Dendritic cell treated with granulocyte-macrophage colony-stimulating factor and Interleukin-4, amounts not matched to agents 40 ng/mL and 50 ng/mL, for 4 days (primary cell): ENCODE results near the gene GDF3.
"Not testable (repeated sequence)": the region's sequence is repeated elsewhere in the genome, so short reads cannot be mapped to it uniquely, and the experiment has no call there.

ENCODE experiments used
- H3K27ac Mint-ChIP-seq: one replicate; pipeline ENCODE4 v1.8.0; 2022; ENCODE audit warnings: mild to moderate bottlenecking, mixed read lengths
- H3K27me3 Mint-ChIP-seq: one replicate; pipeline ENCODE4 v1.8.0; 2022; ENCODE audit warnings: mild to moderate bottlenecking, mixed read lengths
- H3K36me3 Mint-ChIP-seq: one replicate; pipeline ENCODE4 v1.8.0; 2022; ENCODE audit warnings: low read depth, mixed read lengths
- H3K4me1 Mint-ChIP-seq: one replicate; pipeline ENCODE4 v1.8.0; 2022; ENCODE audit warnings: low read depth, mixed read lengths
- H3K4me3 Mint-ChIP-seq: one replicate; pipeline ENCODE4 v1.8.0; 2022; ENCODE audit warnings: mild to moderate bottlenecking, moderate library complexity, mixed read lengths
- H3K9me3 Mint-ChIP-seq: one replicate; pipeline ENCODE4 v1.8.0; 2022; ENCODE audit warnings: mixed read lengths
- intact Hi-C: fragments of 100-400 bp; cut with micrococcal nuclease; formaldehyde crosslinking; loops from one replicate; pipeline ENCODE4 v1.15.0; 2022

Gene GDF3

GRCh38 chr12:7695566-7696197, at the start of gene GDF3:
Gene GDF3, minus strand, starts transcription at chr12:7695775. Its CDS starts 47 bp downstream, at chr12:7695728.
- Mint-ChIP-seq H3K9me3 (no peaks in the 10 kb centered on the region), H3K4me1 (peaks cover 22% of the 10 kb centered on the region), H3K36me3 (no peaks in the 10 kb centered on the region), H3K27ac (peak within 1 kb of the TSS; percentile 55), H3K27me3 (peaks cover 14% of the 10 kb centered on the region), H3K4me3 (peak within 1 kb of the TSS; percentile 56)
- intact Hi-C loops = no loop called here

GRCh38 chr12:7732993-7733392, 37.4 kb upstream of the GDF3 start:
- Mint-ChIP-seq H3K27me3 (peaks cover 3% of the 10 kb centered on the region), H3K36me3 (no peaks in the 10 kb centered on the region), H3K9me3 (no peaks in the 10 kb centered on the region), H3K27ac (no peak overlapping the region), H3K4me3 (no peak overlapping the region), H3K4me1 (peaks cover 7% of the 10 kb centered on the region)
- intact Hi-C loops = no loop called here

- intact Hi-C loops = no loop called here
- Mint-ChIP-seq H3K27ac (no peak overlapping the region), H3K36me3 (no peaks in the 10 kb centered on the region), H3K4me3 (no peak overlapping the region), H3K27me3 (peaks cover 3% of the 10 kb centered on the region), H3K4me1 (peaks cover 7% of the 10 kb centered on the region), H3K9me3 (no peaks in the 10 kb centered on the region)
Observed at GRCh38 chr12:7731486-7731885, 35.9 kb upstream of the GDF3 start.

GRCh38 chr12:7730984-7731383, 35.4 kb upstream of the GDF3 start:
- H3K4me3 Mint-ChIP-seq, H3K9me3 Mint-ChIP-seq, intact Hi-C loops, H3K4me1 Mint-ChIP-seq, H3K27me3 Mint-ChIP-seq, H3K36me3 Mint-ChIP-seq, H3K27ac Mint-ChIP-seq: not testable (repeated sequence)

- Mint-ChIP-seq H3K27me3 (peaks cover 3% of the 10 kb centered on the region), H3K4me1 (peaks cover 7% of the 10 kb centered on the region), H3K9me3 (no peaks in the 10 kb centered on the region), H3K36me3 (no peaks in the 10 kb centered on the region), H3K4me3 (no peak overlapping the region), H3K27ac (peak overlapping the region; percentile 67)
- intact Hi-C loops = no loop called here
Observed at GRCh38 chr12:7729746-7730145, 34.2 kb upstream of the GDF3 start.

- no peaks in the 10 kb centered on the region for H3K27me3 Mint-ChIP-seq
- H3K36me3 Mint-ChIP-seq = no peaks in the 10 kb centered on the region
- no peak overlapping the region for H3K27ac Mint-ChIP-seq
- intact Hi-C loops = no loop called here
- no peak overlapping the region for H3K4me3 Mint-ChIP-seq
- H3K9me3 Mint-ChIP-seq = no peaks in the 10 kb centered on the region
- H3K4me1 Mint-ChIP-seq = peaks cover 8% of the 10 kb centered on the region
Observed at GRCh38 chr12:7723926-7724325, 28.4 kb upstream of the GDF3 start.

- intact Hi-C loops = no loop called here
- no peaks in the 10 kb centered on the region for H3K36me3 Mint-ChIP-seq
- H3K27ac Mint-ChIP-seq = no peak overlapping the region
- H3K9me3 Mint-ChIP-seq = no peaks in the 10 kb centered on the region
- H3K27me3 Mint-ChIP-seq = no peaks in the 10 kb centered on the region
- peaks cover 18% of the 10 kb centered on the region for H3K4me1 Mint-ChIP-seq
- no peak overlapping the region for H3K4me3 Mint-ChIP-seq
Observed at GRCh38 chr12:7719946-7720730, 24.6 kb upstream of the GDF3 start.

- intact Hi-C loops = loop anchor here (2.0 kb wide), 1 partner anchor 90 kb away; no protein-coding TSS in a partner anchor
Observed at GRCh38 chr12:7716381-7716780, 20.8 kb upstream of the GDF3 start.

GRCh38 chr12:7712841-7713442, 17.4 kb upstream of the GDF3 start:
- H3K4me3 Mint-ChIP-seq = no peak overlapping the region
- intact Hi-C loops = no loop called here
- H3K9me3 Mint-ChIP-seq = no peaks in the 10 kb centered on the region
- no peaks in the 10 kb centered on the region for H3K4me1 Mint-ChIP-seq
- H3K27ac Mint-ChIP-seq = no peak overlapping the region
- no peaks in the 10 kb centered on the region for H3K27me3 Mint-ChIP-seq
- no peaks in the 10 kb centered on the region for H3K36me3 Mint-ChIP-seq

More at GRCh38 chr12:7716381-7716780, 20.8 kb upstream of the GDF3 start:
- no peak overlapping the region for H3K27ac Mint-ChIP-seq
- H3K27me3 Mint-ChIP-seq = no peaks in the 10 kb centered on the region
- no peaks in the 10 kb centered on the region for H3K9me3 Mint-ChIP-seq
- no peak overlapping the region for H3K4me3 Mint-ChIP-seq
- peaks cover 18% of the 10 kb centered on the region for H3K4me1 Mint-ChIP-seq
- H3K36me3 Mint-ChIP-seq = no peaks in the 10 kb centered on the region

GRCh38 chr12:7711133-7711532, 15.6 kb upstream of the GDF3 start, which contains the start of gene DPPA3:
Gene DPPA3, plus strand, starts transcription at chr12:7711433. Its CDS starts 138 bp downstream, at chr12:7711571.
- Mint-ChIP-seq H3K4me3 (no peak within 1 kb of the TSS), H3K9me3 (no peaks in the 10 kb centered on the region), H3K36me3 (no peaks in the 10 kb centered on the region), H3K27me3 (no peaks in the 10 kb centered on the region), H3K4me1 (no peaks in the 10 kb centered on the region), H3K27ac (no peak within 1 kb of the TSS)
- intact Hi-C loops = no loop called here

- no peak overlapping the region for H3K4me3 Mint-ChIP-seq
- H3K36me3 Mint-ChIP-seq = no peaks in the 10 kb centered on the region
- H3K4me1 Mint-ChIP-seq = no peaks in the 10 kb centered on the region
- H3K9me3 Mint-ChIP-seq = no peaks in the 10 kb centered on the region
- intact Hi-C loops = no loop called here
- no peak overlapping the region for H3K27ac Mint-ChIP-seq
- peaks cover 3% of the 10 kb centered on the region for H3K27me3 Mint-ChIP-seq
Observed at GRCh38 chr12:7709969-7710675, 14.5 kb upstream of the GDF3 start.

- no peaks in the 10 kb centered on the region for H3K9me3 Mint-ChIP-seq
- no peak overlapping the region for H3K27ac Mint-ChIP-seq
- peaks cover 4% of the 10 kb centered on the region for H3K27me3 Mint-ChIP-seq
- no peaks in the 10 kb centered on the region for H3K4me1 Mint-ChIP-seq
- no peaks in the 10 kb centered on the region for H3K36me3 Mint-ChIP-seq
- no peak overlapping the region for H3K4me3 Mint-ChIP-seq
- intact Hi-C loops = no loop called here
Observed at GRCh38 chr12:7705846-7706245, 10.3 kb upstream of the GDF3 start.

- Mint-ChIP-seq H3K4me1 (peaks cover 22% of the 10 kb centered on the region), H3K36me3 (no peaks in the 10 kb centered on the region), H3K27ac (peak overlapping the region; percentile 55), H3K9me3 (no peaks in the 10 kb centered on the region), H3K4me3 (peak overlapping the region; percentile 56), H3K27me3 (peaks cover 14% of the 10 kb centered on the region)
- intact Hi-C loops = no loop called here
Observed at GRCh38 chr12:7695237-7695560, 376 bp downstream of the GDF3 start.
